Epithelial cell of prostate (primary cell): ENCODE results near the gene GATD1.

Experiments
- DNase-seq: peaks from one replicate; pipeline ENCODE4 v3.0.0-alpha.2; 2011; ENCODE audit warnings: low read depth, low spot score
- H3K27ac ChIP-seq: fragments of 450-650 bp; 2 replicates; pipeline ENCODE4 v1.5.1; 2017; ENCODE audit warnings: mild to moderate bottlenecking

The GATD1 gene

GRCh38 chr11:782264-783174 is 5.2 kb upstream of the GATD1 start:
- no peak for DNase-seq
- H3K27ac ChIP-seq, result no peak overlapping the region

- DNase-seq, result no peak
- no peak overlapping the region for H3K27ac ChIP-seq
Measured at GRCh38 chr11:779955-780532, 2.8 kb upstream of the GATD1 start.

- no peak for DNase-seq
Measured at GRCh38 chr11:778976-779954, 2.0 kb upstream of the GATD1 start.

GRCh38 chr11:776561-777287 is 563 bp downstream of the GATD1 start:
- DNase-seq, result no peak
- H3K27ac ChIP-seq, result peak overlapping the region; percentile 55

More at GRCh38 chr11:778976-779954, 2.0 kb upstream of the GATD1 start:
- no peak overlapping the region for H3K27ac ChIP-seq

- DNase-seq, result no peak
- peak overlapping the region; percentile 55 for H3K27ac ChIP-seq
Measured at GRCh38 chr11:776263-776560, 1.1 kb downstream of the GATD1 start.

GRCh38 chr11:774873-775592 is 2.3 kb downstream of the GATD1 start:
- no peak for DNase-seq
- peak overlapping the region; percentile 55 for H3K27ac ChIP-seq

GRCh38 chr11:773830-774229 is 3.5 kb downstream of the GATD1 start:
- no peak for DNase-seq
- no peak overlapping the region for H3K27ac ChIP-seq

- H3K27ac ChIP-seq, result no peak overlapping the region
Measured at GRCh38 chr11:773425-773824, 3.9 kb downstream of the GATD1 start.

GRCh38 chr11:772429-773390 is 4.6 kb downstream of the GATD1 start:
- no peak for DNase-seq
- no peak overlapping the region for H3K27ac ChIP-seq

More at GRCh38 chr11:773425-773824, 3.9 kb downstream of the GATD1 start:
- no peak for DNase-seq

- DNase-seq, result no peak
- H3K27ac ChIP-seq, result no peak overlapping the region
Measured at GRCh38 chr11:771617-772204, 5.6 kb downstream of the GATD1 start.

GRCh38 chr11:770642-771616 is 6.4 kb downstream of the GATD1 start:
- H3K27ac ChIP-seq, result no peak overlapping the region
- no peak for DNase-seq

GRCh38 chr11:769887-770641 is 7.2 kb downstream of the GATD1 start:
- no peak for DNase-seq
- no peak overlapping the region for H3K27ac ChIP-seq

- H3K27ac ChIP-seq, result no peak overlapping the region
- no peak for DNase-seq
Measured at GRCh38 chr11:767238-767637, 10.0 kb downstream of the GATD1 start.

- H3K27ac ChIP-seq, result no peak overlapping the region
- DNase-seq, result no peak
Measured at GRCh38 chr11:766936-767210, 10.4 kb downstream of the GATD1 start.

GRCh38 chr11:766106-766935 is 11.0 kb downstream of the GATD1 start:
- no peak for DNase-seq
- H3K27ac ChIP-seq, result no peak overlapping the region

- peak overlapping the region; percentile 27 for H3K27ac ChIP-seq
- no peak for DNase-seq
Measured at GRCh38 chr11:765802-766091, 11.5 kb downstream of the GATD1 start.
